ENCODE results near the gene TMC3. TPM values are rescaled to one million over a fixed set of nuclear protein-coding genes. Genes with fewer than 3 reads are reported as not detected.

Gene TMC3
- polyA plus RNA-seq, 1 of the 3 experiments (the other 2 are of a cell fraction): not detected

GRCh38 chr15:81312790-81313543, 61.0 kb downstream of the TMC3 start:
- Histone ChIP-seq H3K4me1 (ENCODE audit: control insufficient read depth in 1 of 2, insufficient read depth in 2 of 2, low read depth in 1 of 2, low read length in 1 of 2) (peaks cover 0 to 14% of the 10 kb centered on the region in 2 experiments; a peak in 1 of 4 replicates), H3K4me3 (ENCODE audit: low read depth in 2 of 2, low read length in 1 of 2) (no peak overlapping the region), H3K9me3 (no peaks in the 10 kb centered on the region), H3F3A (replicated peaks; ENCODE audit: insufficient read depth) (peaks cover 9% of the 10 kb centered on the region), H3K27me3 (ENCODE audit: insufficient read depth) (no peaks in the 10 kb centered on the region), H3K4me2 (peak overlapping the region; percentile 44; the same call in 1 of the 2 replicates), H4K20me1 (ENCODE audit: insufficient read depth) (no peaks in the 10 kb centered on the region), H3K27ac (ENCODE audit: low read depth in 2 of 2, low read length in 1 of 2) (peak overlapping the region in 1 of 2 experiments; percentile 80; a peak in 2 of 4 replicates), H2AFZ (ENCODE audit: low read depth) (no peak overlapping the region; the same call in 1 of the 2 replicates), H3K36me3 (replicated peaks in 1 of 2; ENCODE audit: control insufficient read depth in 1 of 2, insufficient read depth in 2 of 2, low read length in 1 of 2) (no peaks in the 10 kb centered on the region), H3K79me2 (ENCODE audit: insufficient read depth) (no peaks in the 10 kb centered on the region), H3K9ac (no peak overlapping the region), H3K9me2 (no peaks in the 10 kb centered on the region)
- 63% methylated on average over 15 of the region's 22 CpGs for WGBS (ENCODE audit: low lambda C conversion rate)
- ChIA-PET CTCF (no interaction called here), POLR2A (no interaction called here)
- TF ChIP-seq JUND (IDR thresholded peaks at IDR 0.05): peak; percentile 98
- peak; percentile 58; the same call in 1 of the 2 replicates for TF ChIP-seq POLR2AphosphoS5 (IDR thresholded peaks at IDR 0.05; ENCODE audit: low read depth, low read length)
- TF ChIP-seq RAD21 (IDR thresholded peaks at IDR 0.05; ENCODE audit: low read length): no peak
- TF ChIP-seq RCOR1 (IDR thresholded peaks at IDR 0.05; ENCODE audit: low read length): no peak
- peak; percentile 99 for TF ChIP-seq NFIC (IDR thresholded peaks at IDR 0.05; ENCODE audit: borderline replicate concordance)
- TF ChIP-seq TEAD4 (IDR thresholded peaks at IDR 0.05; ENCODE audit: borderline replicate concordance, insufficient read depth): peak; percentile 73; the same call in 1 of the 2 replicates
- TF ChIP-seq RFX5 (IDR thresholded peaks at IDR 0.05; ENCODE audit: low read length): no peak
- TF ChIP-seq RXRA (IDR thresholded peaks at IDR 0.05; ENCODE audit: borderline replicate concordance, low read depth): peak; percentile 68; the same call in 1 of the 2 replicates
- TF ChIP-seq NRF1 (IDR thresholded peaks at IDR 0.05; ENCODE audit: low read depth, low read length): no peak
- peak; percentile 90 for TF ChIP-seq MAX (IDR thresholded peaks at IDR 0.05; ENCODE audit: low read depth)
- TF ChIP-seq PBX3 (IDR thresholded peaks at IDR 0.05): peak; percentile 86
- peak; percentile 59; the same call in 1 of the 2 replicates for TF ChIP-seq SIN3A (IDR thresholded peaks at IDR 0.05; ENCODE audit: borderline replicate concordance, low read depth, low read length)
- peak; percentile 95 for TF ChIP-seq TCF12 (IDR thresholded peaks at IDR 0.05)
- TF ChIP-seq SMC3 (IDR thresholded peaks at IDR 0.05; ENCODE audit: low read depth, low read length): no peak
- TF ChIP-seq MEF2A (IDR thresholded peaks at IDR 0.05; ENCODE audit: borderline replicate concordance, low read depth): peak; percentile 9; the same call in 1 of the 2 replicates
- peak in 1 of 2 experiments; percentile 78; a peak in 1 of 4 replicates for TF ChIP-seq EP300 (IDR thresholded peaks at IDR 0.05; ENCODE audit: borderline replicate concordance in 1 of 2, low read depth in 1 of 2, low read length in 1 of 2)
- TF ChIP-seq CHD2 (IDR thresholded peaks at IDR 0.05; ENCODE audit: low read length, partially characterized antibody): no peak
- TF ChIP-seq FOSL2 (IDR thresholded peaks at IDR 0.05; ENCODE audit: borderline replicate concordance, low read depth): peak; percentile 99
- peak; percentile 15; the same call in 1 of the 2 replicates for TF ChIP-seq REST (IDR thresholded peaks at IDR 0.05; ENCODE audit: low read depth, low read length)
- no peak for DNase-seq
